T follicular helper cell (primary cell): ENCODE data around the gene CEBPZ.

Source experiments
- DNase-seq: peaks from one replicate; pipeline ENCODE4 v3.0.0-alpha.2; 2020; ENCODE audit warnings: low read depth

The CEBPZ gene

DNA sequence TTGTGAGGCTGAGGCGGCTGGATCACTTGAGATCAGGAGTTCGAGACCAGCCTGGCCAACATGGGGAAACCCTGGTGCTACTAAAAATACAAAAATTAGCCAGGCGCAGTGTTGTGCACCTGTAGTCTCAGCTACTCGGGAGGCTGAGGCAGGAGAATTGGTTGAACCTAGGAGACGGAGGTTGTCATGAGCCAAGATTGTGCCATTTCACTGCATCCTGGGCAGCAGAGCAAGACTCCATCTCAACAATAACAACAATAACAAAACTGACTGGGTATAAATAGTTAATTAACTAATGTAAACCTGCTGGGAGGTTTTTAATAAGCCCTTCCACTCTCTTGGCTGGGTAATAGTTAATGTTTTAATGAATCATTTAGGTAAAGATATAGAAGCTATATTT, 50.8 kb downstream of the CEBPZ start:
- DNase-seq = no peak

DNA sequence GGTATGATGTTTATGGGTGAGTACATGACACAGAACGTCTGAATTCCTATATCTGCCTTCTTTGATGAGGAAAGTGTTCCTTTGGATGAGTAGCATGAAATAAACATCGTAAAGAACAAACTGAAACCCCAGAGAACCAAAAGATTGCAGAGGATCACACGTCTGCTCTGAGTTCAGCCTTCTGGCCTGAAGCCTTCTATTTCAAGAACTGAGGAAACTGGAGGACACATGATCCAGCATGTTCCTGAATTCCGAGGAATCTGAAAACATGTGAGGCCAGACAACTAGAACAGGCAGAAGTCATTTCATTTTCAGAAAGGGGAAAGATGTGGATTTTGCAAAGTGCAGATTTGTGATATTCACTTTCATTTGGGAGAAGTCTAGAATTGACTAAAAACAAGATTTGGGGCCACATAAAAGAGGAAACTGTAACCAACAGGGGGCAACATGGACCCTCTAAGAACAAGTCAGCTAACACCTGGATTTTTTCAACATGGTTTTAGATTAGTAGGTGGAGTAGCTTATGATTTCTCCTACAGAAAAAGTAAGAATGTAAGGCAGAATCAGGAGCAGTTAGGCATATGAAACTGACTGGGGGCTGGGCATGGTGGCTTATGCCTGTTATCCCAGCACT, 51.3 kb downstream of the CEBPZ start:
- no peak for DNase-seq

DNA sequence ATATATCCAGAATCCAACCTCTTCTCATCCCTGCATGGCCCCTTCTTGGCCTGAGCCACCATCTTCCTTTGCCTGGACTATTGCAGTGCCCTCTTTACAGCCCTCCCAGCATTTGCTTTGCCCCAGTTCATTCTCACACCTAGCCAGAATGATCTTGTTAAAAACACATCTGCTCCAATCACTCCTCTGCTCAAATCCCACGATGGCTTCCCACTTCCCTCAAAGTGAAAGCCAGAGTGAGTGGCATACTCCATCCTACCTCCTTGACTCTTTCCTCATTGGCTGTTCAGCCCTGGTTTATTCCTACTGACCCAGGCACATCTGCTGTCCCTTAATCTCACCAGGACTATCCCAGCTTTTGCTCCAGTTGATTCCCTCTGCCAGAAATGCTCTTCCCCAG, 57.7 kb downstream of the CEBPZ start:
- DNase-seq = no peak

DNA sequence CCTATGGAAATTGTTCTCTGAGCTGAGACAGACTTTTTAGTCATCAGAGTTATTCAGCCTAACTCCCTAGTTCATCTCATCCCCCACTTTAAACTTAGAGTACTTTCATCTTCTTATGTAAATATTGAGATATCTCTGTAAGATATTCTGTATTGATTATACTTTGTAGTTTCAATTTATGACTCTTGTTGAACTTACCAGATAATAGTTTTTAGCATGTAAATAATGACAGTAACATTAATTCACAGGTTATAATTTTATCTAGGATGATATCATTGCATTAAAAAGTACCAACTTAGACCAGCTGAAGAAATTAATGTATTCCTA, 59.8 kb downstream of the CEBPZ start:
- no peak for DNase-seq

DNA sequence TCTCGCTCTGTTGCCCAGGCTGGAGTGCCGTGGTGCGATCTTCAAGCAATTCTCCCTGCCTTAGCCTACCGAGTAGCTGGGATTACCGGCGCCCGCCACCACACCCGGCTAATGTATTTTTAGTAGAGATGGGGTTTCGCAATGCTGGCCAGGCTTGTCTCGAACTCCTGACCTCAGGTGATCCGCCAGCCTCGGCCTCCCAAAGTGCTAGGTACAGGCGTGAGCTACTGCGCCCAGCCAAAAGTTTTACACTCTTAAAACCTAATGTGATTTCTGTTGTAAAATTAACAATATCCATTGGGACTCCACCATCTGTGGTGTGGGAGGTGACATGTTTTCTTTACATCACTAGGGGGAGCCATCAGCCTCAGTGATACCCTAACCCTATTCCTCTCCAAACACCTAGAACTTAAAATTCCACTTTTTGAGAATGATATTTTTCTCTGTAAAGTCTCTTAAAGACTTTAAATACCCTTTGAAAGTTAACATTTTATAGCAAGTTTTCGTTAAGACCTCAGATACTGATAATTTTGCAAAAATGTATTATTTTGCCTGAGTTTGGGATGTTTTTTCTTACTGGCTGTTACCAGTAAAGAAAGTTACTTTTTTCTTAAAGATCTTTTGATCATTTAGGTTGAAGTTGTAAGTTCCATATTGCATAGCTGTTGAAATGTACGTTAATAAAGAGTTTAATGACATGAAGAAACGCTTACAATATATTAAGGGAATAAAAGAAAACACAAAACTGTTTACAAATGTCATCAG, 63.0 kb downstream of the CEBPZ start:
- peak; percentile 4 for DNase-seq

DNA sequence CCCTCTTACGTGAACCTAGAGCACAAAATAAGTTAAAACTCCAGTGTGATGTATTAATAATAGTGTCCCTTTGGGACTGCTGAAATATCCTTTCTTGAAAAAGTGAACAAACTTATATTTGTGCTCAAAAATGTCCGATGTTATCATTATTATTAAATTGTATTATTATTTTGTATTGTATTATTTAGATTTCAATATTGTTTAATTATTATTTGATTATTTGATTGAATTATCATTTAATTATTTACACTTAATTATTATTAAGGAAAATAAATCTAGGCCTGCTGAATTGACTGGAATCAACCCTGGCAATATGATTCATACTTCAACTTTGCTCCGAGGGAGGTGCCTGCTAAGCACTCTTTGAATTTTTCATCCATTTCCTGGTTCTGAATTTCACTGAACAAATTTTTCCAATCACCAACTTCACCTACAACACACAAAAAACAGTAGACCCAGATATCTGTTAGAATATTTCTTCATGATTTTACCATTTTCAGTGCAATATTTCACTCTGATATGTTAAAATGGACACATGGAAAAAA, 63.7 kb downstream of the CEBPZ start:
- DNase-seq = no peak

DNA sequence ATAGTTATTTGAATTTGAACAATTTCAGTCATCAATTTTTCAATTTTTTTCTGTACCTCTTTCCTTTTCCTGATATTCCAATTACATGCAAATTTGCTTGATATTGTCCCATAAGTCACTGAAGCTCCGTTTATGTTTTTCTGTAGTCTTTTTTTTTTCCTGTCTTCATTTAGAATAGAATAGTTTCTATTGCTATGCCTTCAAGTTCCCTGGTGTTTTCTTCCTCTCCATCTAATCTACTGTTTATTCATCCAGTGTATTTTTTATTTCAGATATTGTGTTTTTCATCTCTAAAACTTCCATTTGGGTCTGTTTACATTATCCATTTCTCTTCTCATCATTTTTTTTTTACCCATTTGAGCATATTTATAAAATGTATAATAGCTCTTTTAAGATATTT, 66.6 kb downstream of the CEBPZ start:
- DNase-seq = no peak

DNA sequence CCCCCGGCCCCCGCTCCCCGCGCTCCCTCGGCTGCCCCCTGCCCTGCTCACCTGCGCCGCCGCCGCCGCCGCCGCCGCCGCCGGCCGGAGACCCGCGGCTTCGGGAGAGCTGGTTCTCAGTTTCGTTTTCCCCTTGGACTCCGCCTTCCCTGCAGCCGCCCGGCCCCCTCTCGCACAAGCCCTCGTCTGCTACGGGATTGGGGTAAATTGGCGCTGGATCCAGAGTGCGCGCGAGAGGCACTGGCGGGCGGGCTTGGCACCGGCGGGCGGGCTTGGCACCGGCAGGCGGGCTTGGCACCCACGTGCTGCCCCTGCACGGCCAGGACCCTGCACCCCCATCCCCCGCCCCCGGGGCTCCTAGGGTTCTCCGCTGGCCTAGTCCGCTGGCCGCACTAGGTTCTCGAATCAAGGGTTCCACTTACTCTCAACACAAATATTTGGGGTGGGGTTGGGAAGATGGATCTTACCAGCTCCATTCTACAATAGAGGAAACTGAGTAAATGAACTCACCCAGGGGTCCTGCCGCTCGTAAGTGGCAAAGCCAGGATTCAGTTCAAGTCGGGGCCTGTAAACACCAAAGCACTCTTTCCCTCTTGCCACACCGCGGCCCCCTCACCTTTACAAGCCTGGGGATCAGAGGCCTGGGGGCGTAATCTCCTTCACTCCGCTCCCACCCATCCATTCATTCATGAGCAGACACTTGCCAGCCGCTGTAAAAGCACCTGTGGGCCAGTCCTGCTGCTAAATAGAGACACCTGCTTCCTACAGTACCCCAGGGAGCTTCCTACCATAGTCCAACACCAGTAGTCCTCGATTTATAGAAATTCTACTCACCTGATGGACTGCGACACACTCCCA, 74.3 kb downstream of the CEBPZ start, which contains the start of gene EIF2AK2:
Gene EIF2AK2, minus strand, starts transcription at position 124 of the 858 bp plus-strand sequence. CDS start 9,174 bp downstream, outside the sequence.
- peak; percentile 82 for DNase-seq

DNA sequence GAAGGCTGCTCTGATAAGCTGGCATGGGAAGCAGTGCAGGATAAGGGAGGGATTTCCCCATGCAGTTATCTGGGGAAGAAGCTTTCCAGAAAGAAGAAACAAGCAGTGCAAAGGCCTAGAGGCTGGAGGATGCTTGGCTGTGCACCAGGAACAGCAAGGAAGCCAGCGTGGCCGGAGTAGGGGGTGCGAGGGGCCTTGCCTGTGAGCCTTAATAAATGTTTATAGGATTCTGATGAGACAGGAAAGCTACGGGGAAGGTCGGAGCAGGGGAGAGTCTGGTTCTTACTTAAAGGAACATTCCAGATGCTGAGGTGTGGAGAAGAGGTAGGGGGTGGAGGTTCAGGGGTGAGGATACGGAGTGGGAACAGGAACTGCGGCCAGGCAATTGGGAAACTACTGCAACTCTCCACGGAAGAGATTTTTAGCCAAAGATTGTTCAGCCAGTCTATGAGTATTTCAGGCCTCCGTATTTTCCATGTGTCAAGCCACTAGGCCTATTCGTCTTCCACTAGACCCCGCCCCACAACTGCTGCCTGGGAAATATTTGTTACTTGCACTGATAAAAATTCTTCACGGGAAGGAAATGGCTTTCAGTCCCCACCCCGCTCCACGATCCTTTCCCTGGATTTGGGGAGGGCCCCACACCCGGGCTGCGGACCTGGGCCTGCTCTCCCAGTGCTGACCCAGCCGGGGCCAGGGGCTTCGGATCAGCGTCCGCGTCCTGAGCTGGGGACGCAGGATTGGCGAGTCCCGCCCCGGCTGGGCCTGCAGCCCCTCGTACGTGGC, 75.1 kb downstream of the CEBPZ start:
- peak; percentile 5 for DNase-seq

DNA sequence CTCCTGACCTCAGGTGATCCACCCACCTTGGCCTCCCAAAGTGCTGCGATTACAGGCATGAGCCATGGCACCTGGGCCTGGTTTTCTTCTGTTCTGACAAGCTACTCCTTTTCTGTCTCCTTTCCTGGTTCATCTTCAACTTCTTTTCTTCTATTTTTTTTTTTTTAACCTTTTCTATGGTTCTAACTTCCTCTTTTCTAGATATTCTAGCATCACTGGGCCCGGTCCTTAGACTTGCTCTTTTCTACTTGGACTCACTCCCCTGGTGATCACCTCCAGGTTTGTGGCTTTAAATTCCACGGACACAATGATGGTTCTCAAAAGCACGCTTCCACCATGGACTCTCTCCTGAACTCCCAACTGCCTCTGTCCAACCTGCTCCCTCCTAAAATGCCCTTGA, 76.6 kb downstream of the CEBPZ start:
- no peak for DNase-seq

DNA sequence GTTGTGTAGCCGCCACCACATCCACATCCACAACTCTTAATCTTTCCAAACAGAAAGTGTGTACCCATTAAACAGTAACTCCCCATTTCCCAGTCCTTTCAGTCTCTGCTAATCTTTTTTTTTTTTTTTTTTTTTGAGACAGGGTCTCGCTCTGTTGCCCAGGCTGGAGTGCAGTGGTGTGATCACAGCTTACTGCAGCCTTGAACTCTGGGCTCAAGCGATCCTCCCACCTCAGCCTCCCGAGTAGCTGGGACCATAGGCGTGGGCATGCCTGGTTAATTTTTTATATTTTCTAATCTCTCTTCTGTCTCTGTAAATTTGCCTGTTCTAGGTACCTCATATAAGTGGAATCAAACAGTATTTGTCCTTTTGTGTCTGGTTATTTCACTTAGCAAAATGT, 78.2 kb downstream of the CEBPZ start:
- no peak for DNase-seq
